ENCODE data around the gene PDXP.

GRCh38 chr22:37709445-37709765 is 50.9 kb downstream of the PDXP start:
- TF ChIP-seq POLR2A (IDR thresholded peaks at IDR 0.05) = no peak
- no peak for TF ChIP-seq CTCF (IDR thresholded peaks at IDR 0.05)

Measured in esophagus squamous epithelium (tissue), 4 donors.